AG20443 (cell line): ENCODE results near the gene DCC.

Source experiments
- DNase-seq: peaks from one replicate; pipeline ENCODE4 v3.0.0; 2012; ENCODE audit warnings: low spot score, mixed read lengths

The DCC gene

GRCh38 chr18:52504589-52504988, 164.6 kb downstream of the DCC start:
- no peak for DNase-seq

GRCh38 chr18:52510139-52510538, 170.1 kb downstream of the DCC start:
- DNase-seq = no peak

- no peak for DNase-seq
These were observed 178.1 kb downstream of the DCC start for GRCh38 chr18:52518086-52518485.

- DNase-seq = no peak
These were observed 179.0 kb downstream of the DCC start for GRCh38 chr18:52519021-52519420.

GRCh38 chr18:52523566-52523965, 183.6 kb downstream of the DCC start:
- no peak for DNase-seq

- no peak for DNase-seq
These were observed 191.8 kb downstream of the DCC start for GRCh38 chr18:52531836-52532235.

GRCh38 chr18:52536039-52536438, 196.0 kb downstream of the DCC start:
- no peak for DNase-seq

GRCh38 chr18:52537261-52537660, 197.3 kb downstream of the DCC start:
- no peak for DNase-seq

- no peak for DNase-seq
These were observed 201.1 kb downstream of the DCC start for GRCh38 chr18:52541056-52541455.

GRCh38 chr18:52544086-52544485, 204.1 kb downstream of the DCC start:
- no peak for DNase-seq

- DNase-seq = no peak
These were observed 206.8 kb downstream of the DCC start for GRCh38 chr18:52546686-52547346.

- no peak for DNase-seq
These were observed 213.4 kb downstream of the DCC start for GRCh38 chr18:52553441-52553840.

GRCh38 chr18:52554180-52554579, 214.2 kb downstream of the DCC start:
- DNase-seq = no peak

- DNase-seq = no peak
These were observed 227.4 kb downstream of the DCC start for GRCh38 chr18:52567360-52567759.

GRCh38 chr18:52569492-52569891, 229.5 kb downstream of the DCC start:
- DNase-seq = no peak

- no peak for DNase-seq
These were observed 231.0 kb downstream of the DCC start for GRCh38 chr18:52570975-52571374.

GRCh38 chr18:52572036-52573000, 232.3 kb downstream of the DCC start:
- DNase-seq = no peak

- DNase-seq = no peak
These were observed 237.8 kb downstream of the DCC start for GRCh38 chr18:52577795-52578194.

- DNase-seq = no peak
These were observed 242.1 kb downstream of the DCC start for GRCh38 chr18:52582061-52582460.

GRCh38 chr18:52582516-52582915, 242.5 kb downstream of the DCC start:
- DNase-seq = no peak

- DNase-seq = no peak
These were observed 248.9 kb downstream of the DCC start for GRCh38 chr18:52588931-52589330.

- no peak for DNase-seq
These were observed 256.9 kb downstream of the DCC start for GRCh38 chr18:52596748-52597435.

GRCh38 chr18:52598921-52599320, 258.9 kb downstream of the DCC start:
- DNase-seq = no peak
